MCF 10A (cell line): ENCODE results near the gene ACTRT2. TPM values are rescaled to one million over a fixed set of nuclear protein-coding genes. Genes with fewer than 3 reads are reported as not detected.

Experiments used
- Bru-seq: library from RNA; stranded (reverse); fragments of 400-500 nt; gene quantifications from one replicate; lab custom pipeline; 2021; lab: Mats Ljungman, UMichigan
- BruChase-seq, 2 experiments: library from RNA; stranded (reverse); fragments of 400-500 nt; gene quantifications; one replicate each; lab custom pipeline; 2021; lab: Mats Ljungman, UMichigan
- BruUV-seq: library from RNA; stranded (reverse); fragments of 400-500 nt; replicated peaks from 2 replicates; lab custom pipeline; 2021; lab: Mats Ljungman, UMichigan
- CTCF ChIA-PET: fragments of 300-600 bp; sonication (Branson Sonifier 250); formaldehyde crosslinking; extraction: SDS; loops from one replicate; lab custom pipeline; 2021; ENCODE audit warnings: antibody characterized with exemption, inconsistent platforms; lab: Yijun Ruan, JAX
- POLR2A ChIA-PET: fragments of 300-600, 350-650 bp; sonication (Branson Sonifier 250); formaldehyde crosslinking; extraction: SDS; loops from one replicate; lab custom pipeline; 2020; ENCODE audit warnings: antibody characterized with exemption, inconsistent platforms; lab: Yijun Ruan, JAX
- DNase-seq: peaks from one replicate; pipeline ENCODE4 v3.0.0-alpha.2; 2018; ENCODE audit not compliant: unreplicated experiment
- H3K27ac Mint-ChIP-seq: one replicate; pipeline ENCODE4 v1.8.0; 2022; ENCODE audit warnings: mild to moderate bottlenecking, low read depth, mixed read lengths; ENCODE audit not compliant: unreplicated experiment
- H3K27me3 Mint-ChIP-seq: one replicate; pipeline ENCODE4 v1.8.0; 2022; ENCODE audit warnings: mixed read lengths; ENCODE audit not compliant: insufficient read depth, unreplicated experiment
- H3K36me3 Mint-ChIP-seq: one replicate; pipeline ENCODE4 v1.8.0; 2022; ENCODE audit warnings: mild to moderate bottlenecking, moderate library complexity, mixed read lengths; ENCODE audit not compliant: insufficient read depth, unreplicated experiment
- H3K4me1 Mint-ChIP-seq: one replicate; pipeline ENCODE4 v1.8.0; 2022; ENCODE audit warnings: mixed read lengths; ENCODE audit not compliant: insufficient read depth, unreplicated experiment
- H3K4me3 Mint-ChIP-seq: one replicate; pipeline ENCODE4 v1.8.0; 2022; ENCODE audit warnings: mild to moderate bottlenecking, moderate library complexity, mixed read lengths; ENCODE audit not compliant: unreplicated experiment
- H3K9me3 Mint-ChIP-seq: one replicate; pipeline ENCODE4 v1.8.0; 2022; ENCODE audit warnings: mixed read lengths; ENCODE audit not compliant: unreplicated experiment
- CTCF ChIP-seq: fragments of 200-600 bp; IDR thresholded peaks from one replicate; pipeline ENCODE4 v1.8.0; 2022; ENCODE audit warnings: antibody characterized with exemption, mild to moderate bottlenecking; ENCODE audit not compliant: unreplicated experiment
- intact Hi-C: fragments of 100-400 bp; cut with micrococcal nuclease; formaldehyde crosslinking; loops from 2 replicates; pipeline ENCODE4 v1.14.1; 2022
- long read RNA-seq: library from polyadenylated mRNA; stranded (forward); transcript quantifications from one replicate; pipeline ENCODE4 v2.0.0, GENCODE V29; 2022
- total RNA-seq: library from RNA; stranded (reverse); gene quantifications from 2 replicates; pipeline ENCODE4 v1.2.3, GENCODE V29; 2022

The ACTRT2 gene
- total RNA-seq (not detected in 2 replicates), Bru-seq, nascent RNA (not detected), BruChase-seq, experiment 1, labeled RNA remaining after a 6-hour chase (not detected), BruChase-seq, experiment 2, labeled RNA remaining after a 2-hour chase (not detected)
- long read RNA-seq, result 0 reads

- Mint-ChIP-seq H3K9me3 (no peaks in the 10 kb centered on the region), H3K27me3 (no peaks in the 10 kb centered on the region), H3K4me1 (no peaks in the 10 kb centered on the region), H3K4me3 (no peak within 1 kb of the TSS), H3K27ac (no peak within 1 kb of the TSS), H3K36me3 (no peaks in the 10 kb centered on the region)
- no TSS peak for BruUV-seq
- ChIA-PET POLR2A (no interaction called here), CTCF (no interaction called here)
- DNase-seq, result no peak
- intact Hi-C loops, result no loop called here
- no peak for TF ChIP-seq CTCF
These were observed at the start of gene ACTRT2 for GRCh38 chr1:3021233-3021671. Gene ACTRT2 (plus strand): TSS chr1:3021467. CDS start chr1:3021687, 220 bp downstream.

GRCh38 chr1:2971609-2972008, 49.7 kb upstream of the ACTRT2 start:
- no peak for DNase-seq
- TF ChIP-seq CTCF, result no peak
- Mint-ChIP-seq H3K27ac (no peak overlapping the region), H3K27me3 (no peaks in the 10 kb centered on the region), H3K4me1 (no peaks in the 10 kb centered on the region), H3K4me3 (no peak overlapping the region), H3K9me3 (peaks cover 5% of the 10 kb centered on the region), H3K36me3 (no peaks in the 10 kb centered on the region)
- CTCF ChIA-PET, result no interaction called here
- POLR2A ChIA-PET, result no interaction called here
- BruUV-seq, result no TSS peak
- intact Hi-C loops, result no loop called here

- H3K27me3 Mint-ChIP-seq, result no peaks in the 10 kb centered on the region
- H3K4me3 Mint-ChIP-seq, result no peak overlapping the region
- H3K36me3 Mint-ChIP-seq, result no peaks in the 10 kb centered on the region
- no peaks in the 10 kb centered on the region for H3K4me1 Mint-ChIP-seq
- CTCF ChIA-PET, result no interaction called here
- intact Hi-C loops, result no loop called here
- BruUV-seq, result no TSS peak
- no peak overlapping the region for H3K27ac Mint-ChIP-seq
- TF ChIP-seq CTCF, result no peak
- DNase-seq, result no peak
- peaks cover 5% of the 10 kb centered on the region for H3K9me3 Mint-ChIP-seq
- POLR2A ChIA-PET, result no interaction called here
These were observed 49.0 kb upstream of the ACTRT2 start for GRCh38 chr1:2972011-2972878.

GRCh38 chr1:2972879-2973575, 48.2 kb upstream of the ACTRT2 start:
- Mint-ChIP-seq H3K27me3 (no peaks in the 10 kb centered on the region), H3K36me3 (no peaks in the 10 kb centered on the region), H3K4me3 (no peak overlapping the region), H3K27ac (no peak overlapping the region), H3K9me3 (peaks cover 5% of the 10 kb centered on the region), H3K4me1 (no peaks in the 10 kb centered on the region)
- TF ChIP-seq CTCF, result no peak
- intact Hi-C loops, result no loop called here
- CTCF ChIA-PET, result no interaction called here
- POLR2A ChIA-PET, result no interaction called here
- DNase-seq, result no peak
- no TSS peak for BruUV-seq
